GM12878 (cell line): ENCODE results near the gene OFD1. TPM values are rescaled to one million over a fixed set of nuclear protein-coding genes. Genes with fewer than 3 reads are reported as not detected.

Source experiments
- ATAC-seq: fragments of 200-7000 bp; cut with Tn5 transposase; 3 replicates; pipeline ENCODE4 v1.9.1; 2020; ENCODE audit warnings: mild to moderate bottlenecking, moderate library complexity
- BruUV-seq: library from RNA; stranded (reverse); fragments of 400-500 nt; replicated peaks from 2 replicates; lab custom pipeline; 2021; lab: Mats Ljungman, UMichigan
- CTCF ChIA-PET: fragments of 300-600 bp; sonication (Branson Sonifier 250); formaldehyde crosslinking; extraction: SDS; loops from one replicate; lab custom pipeline; 2021; ENCODE audit warnings: inconsistent platforms; lab: Yijun Ruan, JAX
- POLR2A ChIA-PET: fragments of 350-600 bp; formaldehyde crosslinking; extraction: SDS; loops from one replicate; lab custom pipeline; 2021; ENCODE audit warnings: inconsistent platforms; lab: Charles Lee
- RAD21 ChIA-PET: fragments of 300-600 bp; sonication (Branson Sonifier 250); formaldehyde crosslinking; loops from one replicate; lab custom pipeline; 2023; ENCODE audit warnings: antibody characterized with exemption; ENCODE audit not compliant: unreplicated experiment; lab: Charles Lee
- SMC1A ChIA-PET: fragments of 300-600 bp; sonication (Branson Sonifier 250); formaldehyde crosslinking; loops from one replicate; lab custom pipeline; 2023; ENCODE audit not compliant: unreplicated experiment, uncharacterized antibody; lab: Charles Lee
- DNase-seq: peaks from one replicate; pipeline ENCODE4 v3.0.0-alpha.2; 2011; ENCODE audit warnings: low read depth, low spot score
- FAIRE-seq: peaks from 3 replicates; lab custom pipeline; 2011; peaks lifted over from hg19 to GRCh38; lab: Jason Lieb, UNC
- H2AFZ ChIP-seq: 2 replicates; pipeline ENCODE4 v1.6.0; 2011; ENCODE audit warnings: low read depth, low read length, control low read depth; ENCODE audit not compliant: control insufficient read depth
- H3K27ac ChIP-seq: 2 replicates; pipeline ENCODE4 v1.5.1; 2011; ENCODE audit warnings: control low read depth; ENCODE audit not compliant: control insufficient read depth, insufficient read depth
- H3K27me3 ChIP-seq, 2 experiments: replicated peaks in 1 of 2; 2 replicates each; pipeline versions ENCODE4 v1.6.0 to v1.6.1; 2011; ENCODE audit warnings: low read length in 1 of 2; ENCODE audit not compliant: control insufficient read depth in 2 of 2, insufficient read depth in 2 of 2
- H3K36me3 ChIP-seq, 2 experiments: 2 replicates each; pipeline ENCODE4 v1.5.1; 2011; ENCODE audit warnings: low read length in 1 of 2; ENCODE audit not compliant: control insufficient read depth in 2 of 2, insufficient read depth in 2 of 2
- H3K4me1 ChIP-seq: 2 replicates; pipeline ENCODE4 v1.6.1; 2011; ENCODE audit warnings: mild to moderate bottlenecking, low read length, moderate library complexity, mixed read lengths; ENCODE audit not compliant: control insufficient read depth, insufficient read depth
- H3K4me2 ChIP-seq: 2 replicates; pipeline ENCODE4 v1.6.0; 2011; ENCODE audit warnings: control low read depth; ENCODE audit not compliant: control insufficient read depth, insufficient read depth
- H3K4me3 ChIP-seq: fragments of 200-600 bp; sonication (generic); 2 replicates; pipeline ENCODE4 v1.5.1; 2016
- H3K79me2 ChIP-seq: 2 replicates; pipeline ENCODE4 v1.6.0; 2011; ENCODE audit warnings: low read length; ENCODE audit not compliant: control insufficient read depth, insufficient read depth
- H3K9ac ChIP-seq: 2 replicates; pipeline ENCODE4 v1.8.0; 2011; ENCODE audit warnings: low read length, control low read depth, mixed read lengths; ENCODE audit not compliant: control insufficient read depth, insufficient read depth
- H3K9me3 ChIP-seq: replicated peaks from 3 replicates; pipeline ENCODE4 v1.5.1; 2011; ENCODE audit warnings: mild to moderate bottlenecking, low read length; ENCODE audit not compliant: control insufficient read depth, insufficient read depth
- H4K20me1 ChIP-seq: 2 replicates; pipeline ENCODE4 v1.6.0; 2011; ENCODE audit not compliant: control insufficient read depth, insufficient read depth
- CHD1 ChIP-seq: IDR thresholded peaks from 2 replicates; pipeline ENCODE4 v1.6.1; 2012; ENCODE audit warnings: low read depth, low read length, improper control_type of control experiment
- DPF2 ChIP-seq: fragments of 450-650 bp; IDR thresholded peaks from 2 replicates; pipeline ENCODE4 v1.6.1; 2017; ENCODE audit warnings: mild to moderate bottlenecking
- IKZF1 ChIP-seq: fragments of 450-650 bp; conservative IDR thresholded peaks from 2 replicates; pipeline ENCODE4 v1.6.1; 2017; ENCODE audit warnings: antibody characterized with exemption, mild to moderate bottlenecking
- IKZF2 ChIP-seq, 2 experiments: fragments of 450-650 bp; IDR thresholded peaks; 2 replicates each; pipeline ENCODE4 v1.6.1; 2017; ENCODE audit warnings: mild to moderate bottlenecking in 2 of 2, moderate library complexity in 2 of 2
- KLF5 ChIP-seq: fragments of 450-650 bp; IDR thresholded peaks from 2 replicates; pipeline ENCODE4 v1.6.1; 2014; ENCODE audit warnings: mild to moderate bottlenecking; ENCODE audit not compliant: partially characterized antibody
- POLR2AphosphoS2 ChIP-seq: IDR thresholded peaks from 2 replicates; pipeline ENCODE4 v1.6.1; 2011; ENCODE audit warnings: low read depth, mild to moderate bottlenecking, low read length, improper control_type of control experiment, moderate library complexity
- RCOR1 ChIP-seq: conservative IDR thresholded peaks from 2 replicates; pipeline ENCODE4 v1.6.1; 2012; ENCODE audit warnings: low read depth, low read length, improper control_type of control experiment
- TCF7 ChIP-seq: IDR thresholded peaks from 2 replicates; pipeline ENCODE4 v1.6.1; 2014; ENCODE audit warnings: antibody characterized with exemption, borderline replicate concordance
- ZNF274 ChIP-seq: IDR thresholded peaks from one replicate; pipeline ENCODE4 v1.8.0; 2011; ENCODE audit not compliant: insufficient read length, insufficient read depth
- WGBS: methylation state at CpG from one replicate; pipeline ENCODE4 v1.1.6; 2016; ENCODE audit warnings: low lambda C conversion rate; ENCODE audit not compliant: insufficient replicate concordance, insufficient coverage; ENCODE audit errors: missing lambda C conversion rate; 5-methylcytosine and 5-hydroxymethylcytosine counted together
- in situ Hi-C: fragments of 300-500 bp; cut with MboI; formaldehyde crosslinking; loops from 9 replicates; pipeline ENCODE4 v1.14.3; 2018; ENCODE audit warnings: mixed read lengths
- intact Hi-C: fragments of 100-400 bp; cut with micrococcal nuclease; formaldehyde crosslinking; loops from one replicate; pipeline ENCODE4 v1.14.2; 2022; ENCODE audit not compliant: unreplicated experiment
- polyA plus RNA-seq, 11 experiments: library from polyadenylated mRNA; depleted of rRNA in 4 of 11; unstranded in 6 of 11; stranded (reverse) in 5 of 11; fragments of >200 nt; fragmentation: Nextera tagmentation in 4 of 11; fragmentation: Illumina TruSeq in 1 of 11; extraction: Ambion mirVana in 4 of 11; extraction: Trizol in 1 of 11; gene quantifications; 1 replicate in 1 of 11; 2 replicates in 10 of 11; pipeline versions ENCODE4 v1.2.1 to v1.2.3, GENCODE V29; 2011 to 2016; ENCODE audit warnings: inconsistent platforms in 2 of 11, missing spikeins in 2 of 11, low read depth in 1 of 11
- total RNA-seq, 4 experiments: library from RNA; depleted of rRNA in 3 of 4; stranded (reverse); fragments of >200 nt in 3 of 4; fragmentation: Illumina TruSeq in 1 of 4; extraction: Trizol in 1 of 4; gene quantifications; 2 replicates each; pipeline versions ENCODE4 v1.2.1 to v1.2.3, GENCODE V29; 2013 to 2021
- TF ChIP-seq, protein P1 (sequence below): fragments of 150-350 bp; IDR thresholded peaks from 2 replicates; pipeline ENCODE4 v1.6.1; 2016; ENCODE audit warnings: low read depth, low read length
- TF ChIP-seq, protein P2 (sequence below): IDR thresholded peaks from 2 replicates; pipeline ENCODE4 v1.6.1; 2012; ENCODE audit warnings: improper control_type of control experiment, low read depth, low read length; ENCODE audit not compliant: insufficient replicate concordance
- TF ChIP-seq, protein P3 (sequence below): fragments of 450-650 bp; IDR thresholded peaks from 2 replicates; pipeline ENCODE4 v1.6.1; 2016; ENCODE audit warnings: mild to moderate bottlenecking

Gene OFD1
- total and polyA plus RNA-seq, 10 of the 15 experiments (the other 5 are each of a cell fraction or from before 2014, with no cell fraction given), result 22.4 to 77.2 (median 34.1) TPM

DNA sequence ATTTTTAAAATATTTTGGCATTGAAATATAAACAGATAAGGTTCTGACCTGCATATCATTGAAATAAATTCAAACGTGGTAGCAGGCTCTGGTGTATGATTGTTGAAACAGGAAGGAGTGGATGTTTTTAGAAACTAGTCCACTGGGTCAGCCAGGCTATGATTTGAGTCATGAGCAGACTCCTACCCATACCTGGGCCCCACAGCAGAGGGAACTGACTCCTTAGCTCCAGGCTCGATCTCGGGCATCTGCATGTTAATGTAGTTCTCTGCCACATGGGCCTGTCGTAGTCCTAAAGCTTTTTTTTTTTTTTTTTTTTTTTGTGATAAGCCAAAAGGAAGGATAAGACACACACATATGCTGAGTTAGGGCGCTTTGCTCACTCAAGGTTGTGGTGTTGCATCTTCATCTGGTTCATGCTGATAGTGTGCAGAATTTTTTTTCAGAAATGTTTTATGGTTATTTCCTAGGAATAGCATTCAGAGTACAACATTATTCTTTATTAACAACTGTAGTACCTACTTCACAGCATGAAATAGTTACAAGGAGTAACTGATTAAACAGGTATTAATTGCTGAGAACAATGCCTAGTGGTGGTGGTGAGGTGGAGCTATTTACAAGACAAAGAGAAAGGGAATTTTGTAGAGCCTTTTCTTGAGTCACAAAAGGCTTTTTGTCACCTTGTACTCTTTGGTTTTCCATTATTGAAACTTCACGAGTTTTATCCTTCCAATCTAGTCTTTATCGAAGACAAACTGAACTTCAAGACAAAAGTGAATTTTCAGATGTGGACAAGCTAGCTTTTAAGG, 27.3 kb downstream of the OFD1 start:
- H2AFZ ChIP-seq, result no peak overlapping the region
- WGBS, result 36% methylated on average over 7 of the region's 7 CpGs
- H3K27ac ChIP-seq, result no peak overlapping the region; the same call in 1 of the 2 replicates
- ChIA-PET SMC1A (interaction anchor here (0.6 to 3.4 kb wide), 26 partner anchors 9 to 333 kb away, joined by 3 to 43 read pairs (median 5); partner anchors contain the start of genes GEMIN8, OFD1 and TRAPPC2), RAD21 (interaction anchor here (0.6 to 4.2 kb wide), 15 partner anchors 11 to 270 kb away, joined by 3 to 57 read pairs (median 4); partner anchors contain the start of genes GEMIN8, OFD1 and TRAPPC2), POLR2A (interaction anchor here (0.6 to 7.2 kb wide), 12 partner anchors 9 to 1191 kb away, joined by 3 to 31 read pairs (median 4); no protein-coding TSS in a partner anchor), CTCF (interaction anchor here (0.6 to 9.0 kb wide), 11 partner anchors 12 to 267 kb away, joined by 3 to 95 read pairs (median 3); no protein-coding TSS in a partner anchor)
- H4K20me1 ChIP-seq, result no peaks in the 10 kb centered on the region
- H3K27me3 ChIP-seq, result no peaks in the 10 kb centered on the region
- H3K79me2 ChIP-seq, result no peaks in the 10 kb centered on the region
- no peaks in the 10 kb centered on the region for H3K9me3 ChIP-seq
- peaks cover 0 to 10% of the 10 kb centered on the region in 2 experiments; a peak in 2 of 4 replicates for H3K36me3 ChIP-seq
- no TSS peak for BruUV-seq
- H3K9ac ChIP-seq, result no peak overlapping the region
- intact Hi-C loops (loop anchor here (1.0 kb wide), 1 partner anchor 10 kb away; no protein-coding TSS in a partner anchor), in situ Hi-C loops (no loop called here)
- peaks cover 27% of the 10 kb centered on the region for H3K4me1 ChIP-seq
- DNase-seq (no peak), ATAC-seq (peak; percentile 79), FAIRE-seq (peak; percentile 71)
- 0 out of 2 replicates have a peak overlapping the region, but pooled peaks have one; percentile 1 for H3K4me3 ChIP-seq
- H3K4me2 ChIP-seq, result 0 out of 2 replicates have a peak overlapping the region, but pooled peaks have one; percentile 21
- TF ChIP-seq ZNF274 (no peak), CHD1 (no peak), RCOR1 (no peak), KLF5 (no peak), POLR2AphosphoS2 (no peak), IKZF2 (IDR thresholded peaks at IDR 0.05) (peak; percentile 38 to 39), DPF2 (no peak), TCF7 (no peak), IKZF1 (peak; percentile 42; the same call in 1 of the 2 replicates)
- TF ChIP-seq, protein P1, sequence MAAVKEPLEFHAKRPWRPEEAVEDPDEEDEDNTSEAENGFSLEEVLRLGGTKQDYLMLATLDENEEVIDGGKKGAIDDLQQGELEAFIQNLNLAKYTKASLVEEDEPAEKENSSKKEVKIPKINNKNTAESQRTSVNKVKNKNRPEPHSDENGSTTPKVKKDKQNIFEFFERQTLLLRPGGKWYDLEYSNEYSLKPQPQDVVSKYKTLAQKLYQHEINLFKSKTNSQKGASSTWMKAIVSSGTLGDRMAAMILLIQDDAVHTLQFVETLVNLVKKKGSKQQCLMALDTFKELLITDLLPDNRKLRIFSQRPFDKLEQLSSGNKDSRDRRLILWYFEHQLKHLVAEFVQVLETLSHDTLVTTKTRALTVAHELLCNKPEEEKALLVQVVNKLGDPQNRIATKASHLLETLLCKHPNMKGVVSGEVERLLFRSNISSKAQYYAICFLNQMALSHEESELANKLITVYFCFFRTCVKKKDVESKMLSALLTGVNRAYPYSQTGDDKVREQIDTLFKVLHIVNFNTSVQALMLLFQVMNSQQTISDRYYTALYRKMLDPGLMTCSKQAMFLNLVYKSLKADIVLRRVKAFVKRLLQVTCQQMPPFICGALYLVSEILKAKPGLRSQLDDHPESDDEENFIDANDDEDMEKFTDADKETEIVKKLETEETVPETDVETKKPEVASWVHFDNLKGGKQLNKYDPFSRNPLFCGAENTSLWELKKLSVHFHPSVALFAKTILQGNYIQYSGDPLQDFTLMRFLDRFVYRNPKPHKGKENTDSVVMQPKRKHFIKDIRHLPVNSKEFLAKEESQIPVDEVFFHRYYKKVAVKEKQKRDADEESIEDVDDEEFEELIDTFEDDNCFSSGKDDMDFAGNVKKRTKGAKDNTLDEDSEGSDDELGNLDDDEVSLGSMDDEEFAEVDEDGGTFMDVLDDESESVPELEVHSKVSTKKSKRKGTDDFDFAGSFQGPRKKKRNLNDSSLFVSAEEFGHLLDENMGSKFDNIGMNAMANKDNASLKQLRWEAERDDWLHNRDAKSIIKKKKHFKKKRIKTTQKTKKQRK, result no peak
- TF ChIP-seq, protein P2, sequence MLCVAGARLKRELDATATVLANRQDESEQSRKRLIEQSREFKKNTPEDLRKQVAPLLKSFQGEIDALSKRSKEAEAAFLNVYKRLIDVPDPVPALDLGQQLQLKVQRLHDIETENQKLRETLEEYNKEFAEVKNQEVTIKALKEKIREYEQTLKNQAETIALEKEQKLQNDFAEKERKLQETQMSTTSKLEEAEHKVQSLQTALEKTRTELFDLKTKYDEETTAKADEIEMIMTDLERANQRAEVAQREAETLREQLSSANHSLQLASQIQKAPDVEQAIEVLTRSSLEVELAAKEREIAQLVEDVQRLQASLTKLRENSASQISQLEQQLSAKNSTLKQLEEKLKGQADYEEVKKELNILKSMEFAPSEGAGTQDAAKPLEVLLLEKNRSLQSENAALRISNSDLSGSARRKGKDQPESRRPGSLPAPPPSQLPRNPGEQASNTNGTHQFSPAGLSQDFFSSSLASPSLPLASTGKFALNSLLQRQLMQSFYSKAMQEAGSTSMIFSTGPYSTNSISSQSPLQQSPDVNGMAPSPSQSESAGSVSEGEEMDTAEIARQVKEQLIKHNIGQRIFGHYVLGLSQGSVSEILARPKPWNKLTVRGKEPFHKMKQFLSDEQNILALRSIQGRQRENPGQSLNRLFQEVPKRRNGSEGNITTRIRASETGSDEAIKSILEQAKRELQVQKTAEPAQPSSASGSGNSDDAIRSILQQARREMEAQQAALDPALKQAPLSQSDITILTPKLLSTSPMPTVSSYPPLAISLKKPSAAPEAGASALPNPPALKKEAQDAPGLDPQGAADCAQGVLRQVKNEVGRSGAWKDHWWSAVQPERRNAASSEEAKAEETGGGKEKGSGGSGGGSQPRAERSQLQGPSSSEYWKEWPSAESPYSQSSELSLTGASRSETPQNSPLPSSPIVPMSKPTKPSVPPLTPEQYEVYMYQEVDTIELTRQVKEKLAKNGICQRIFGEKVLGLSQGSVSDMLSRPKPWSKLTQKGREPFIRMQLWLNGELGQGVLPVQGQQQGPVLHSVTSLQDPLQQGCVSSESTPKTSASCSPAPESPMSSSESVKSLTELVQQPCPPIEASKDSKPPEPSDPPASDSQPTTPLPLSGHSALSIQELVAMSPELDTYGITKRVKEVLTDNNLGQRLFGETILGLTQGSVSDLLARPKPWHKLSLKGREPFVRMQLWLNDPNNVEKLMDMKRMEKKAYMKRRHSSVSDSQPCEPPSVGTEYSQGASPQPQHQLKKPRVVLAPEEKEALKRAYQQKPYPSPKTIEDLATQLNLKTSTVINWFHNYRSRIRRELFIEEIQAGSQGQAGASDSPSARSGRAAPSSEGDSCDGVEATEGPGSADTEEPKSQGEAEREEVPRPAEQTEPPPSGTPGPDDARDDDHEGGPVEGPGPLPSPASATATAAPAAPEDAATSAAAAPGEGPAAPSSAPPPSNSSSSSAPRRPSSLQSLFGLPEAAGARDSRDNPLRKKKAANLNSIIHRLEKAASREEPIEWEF, result no peak
- TF ChIP-seq, protein P3, sequence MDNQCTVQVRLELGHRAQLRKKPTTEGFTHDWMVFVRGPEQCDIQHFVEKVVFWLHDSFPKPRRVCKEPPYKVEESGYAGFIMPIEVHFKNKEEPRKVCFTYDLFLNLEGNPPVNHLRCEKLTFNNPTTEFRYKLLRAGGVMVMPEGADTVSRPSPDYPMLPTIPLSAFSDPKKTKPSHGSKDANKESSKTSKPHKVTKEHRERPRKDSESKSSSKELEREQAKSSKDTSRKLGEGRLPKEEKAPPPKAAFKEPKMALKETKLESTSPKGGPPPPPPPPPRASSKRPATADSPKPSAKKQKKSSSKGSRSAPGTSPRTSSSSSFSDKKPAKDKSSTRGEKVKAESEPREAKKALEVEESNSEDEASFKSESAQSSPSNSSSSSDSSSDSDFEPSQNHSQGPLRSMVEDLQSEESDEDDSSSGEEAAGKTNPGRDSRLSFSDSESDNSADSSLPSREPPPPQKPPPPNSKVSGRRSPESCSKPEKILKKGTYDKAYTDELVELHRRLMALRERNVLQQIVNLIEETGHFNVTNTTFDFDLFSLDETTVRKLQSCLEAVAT, result no peak
